H1 (cell line): Measurements from ENCODE around the gene BCL2L11. TPM values are rescaled to one million over a fixed set of nuclear protein-coding genes. Genes with fewer than 3 reads are reported as not detected.
A peak's percentile ranks its signal among the peaks of the same experiment; 100 is the strongest.

Source experiments
- CTCF ChIA-PET: fragments of 300-600 bp; sonication (Branson Sonifier 250); formaldehyde crosslinking; loops from one replicate; lab custom pipeline; 2021; ENCODE audit not compliant: partially characterized antibody; lab: Charles Lee
- POLR2A ChIA-PET: fragments of 300-600 bp; sonication (Branson Sonifier 250); formaldehyde crosslinking; loops from one replicate; lab custom pipeline; 2021; ENCODE audit warnings: inconsistent platforms; ENCODE audit not compliant: partially characterized antibody; lab: Charles Lee
- DNase-seq, 2 experiments: peaks; one replicate each; pipeline versions ENCODE4 v3.0.0 to v3.0.0-alpha.2; 2010 to 2022; ENCODE audit warnings: low spot score in 2 of 2, low read depth in 1 of 2, mixed read lengths in 1 of 2
- FAIRE-seq: peaks from 2 replicates; lab custom pipeline; 2011; peaks lifted over from hg19 to GRCh38; lab: Jason Lieb, UNC
- H2AFZ ChIP-seq: 2 replicates; pipeline ENCODE4 v1.8.1; 2012; ENCODE audit warnings: low read length, inconsistent platforms
- H2AK5ac ChIP-seq: 2 replicates; pipeline ENCODE4 v1.6.1; 2013; ENCODE audit warnings: low read depth, low read length
- H2BK120ac ChIP-seq: replicated peaks from 2 replicates; pipeline ENCODE3; 2013; ENCODE audit warnings: low read depth, low read length, inconsistent platforms
- H2BK12ac ChIP-seq: 2 replicates; pipeline ENCODE4 v1.6.1; 2013; ENCODE audit warnings: low read depth, low read length
- H2BK15ac ChIP-seq: 2 replicates; pipeline ENCODE4 v1.6.1; 2013; ENCODE audit warnings: low read length
- H2BK20ac ChIP-seq: 2 replicates; pipeline ENCODE4 v1.6.1; 2013; ENCODE audit warnings: low read length
- H2BK5ac ChIP-seq: 2 replicates; pipeline ENCODE4 v1.6.1; 2013; ENCODE audit warnings: low read depth, low read length
- H3K14ac ChIP-seq: 2 replicates; pipeline ENCODE4 v1.6.1; 2013; ENCODE audit warnings: inconsistent platforms; ENCODE audit not compliant: insufficient read length
- H3K18ac ChIP-seq: 2 replicates; pipeline ENCODE4 v1.6.1; 2013; ENCODE audit warnings: low read length; ENCODE audit errors: extremely low read depth
- H3K23ac ChIP-seq: 2 replicates; pipeline ENCODE4 v1.6.1; 2013; ENCODE audit warnings: inconsistent platforms; ENCODE audit not compliant: insufficient read length
- H3K23me2 ChIP-seq: 2 replicates; pipeline ENCODE4 v1.6.1; 2013; ENCODE audit warnings: low read depth, low read length
- H3K27ac ChIP-seq: 2 replicates; pipeline ENCODE4 v1.6.1; 2011; ENCODE audit warnings: low read depth, low read length, inconsistent platforms
- H3K27me3 ChIP-seq, 4 experiments: replicated peaks in 1 of 4; 1 replicate in 1 of 4; 2 replicates in 3 of 4; pipeline versions ENCODE4 v1.6.1 to v1.8.1; 2011 to 2013; ENCODE audit warnings: low read length in 3 of 4, mild to moderate bottlenecking in 3 of 4, inconsistent platforms in 2 of 4, mixed read lengths in 2 of 4, moderate library complexity in 1 of 4; ENCODE audit not compliant: control insufficient read depth in 3 of 4, insufficient read depth in 3 of 4; ENCODE audit errors: extremely low read depth in 1 of 4
- H3K36me3 ChIP-seq, 4 experiments: 2 replicates each; pipeline versions ENCODE4 v1.6.1 to v1.8.1; 2011 to 2013; ENCODE audit warnings: mild to moderate bottlenecking in 4 of 4, low read length in 3 of 4, moderate library complexity in 2 of 4, control low read depth in 1 of 4, inconsistent platforms in 1 of 4; ENCODE audit not compliant: insufficient read depth in 4 of 4, control insufficient read depth in 2 of 4
- H3K4ac ChIP-seq: replicated peaks from 2 replicates; pipeline ENCODE3; 2013; ENCODE audit warnings: low read length, low read depth, mixed read lengths, inconsistent platforms; ENCODE audit not compliant: insufficient read length
- H3K4me1 ChIP-seq, 4 experiments: replicated peaks in 1 of 4; 1 replicate in 1 of 4; 2 replicates in 3 of 4; pipeline versions ENCODE4 v1.6.1 to v1.8.1; 2011 to 2013; ENCODE audit warnings: low read length in 3 of 4, inconsistent platforms in 2 of 4, mixed read lengths in 1 of 4; ENCODE audit not compliant: insufficient read depth in 4 of 4, control insufficient read depth in 3 of 4
- H3K4me2 ChIP-seq, 2 experiments: 2 replicates each; pipeline versions ENCODE4 v1.6.1 to v1.8.1; 2011 to 2013; ENCODE audit warnings: low read depth in 2 of 2, low read length in 2 of 2, control low read depth in 1 of 2, inconsistent platforms in 1 of 2, mild to moderate bottlenecking in 1 of 2; ENCODE audit not compliant: insufficient read depth in 1 of 2
- H3K4me3 ChIP-seq, 4 experiments: fragments of 200-600, 300-600 bp in 1 of 4; sonication (generic), shearing (Covaris generic), sonication (Bioruptor Twin) in 1 of 4; 2 replicates each; pipeline versions ENCODE4 v1.5.1 to v1.8.1; 2011 to 2016; ENCODE audit warnings: low read length in 4 of 4, low read depth in 3 of 4, control low read depth in 2 of 4, inconsistent platforms in 2 of 4, mild to moderate bottlenecking in 2 of 4, mixed read lengths in 1 of 4, moderate library complexity in 1 of 4; ENCODE audit not compliant: insufficient read depth in 2 of 4; ENCODE audit errors: extremely low read depth in 1 of 4
- H3K56ac ChIP-seq: replicated peaks from 2 replicates; pipeline ENCODE3; 2013; ENCODE audit warnings: low read depth, mild to moderate bottlenecking, mixed read lengths, low read length, inconsistent platforms; ENCODE audit not compliant: insufficient read length
- H3K79me1 ChIP-seq: 2 replicates; pipeline ENCODE4 v1.6.1; 2013; ENCODE audit warnings: low read depth, low read length, control low read depth
- H3K79me2 ChIP-seq, 2 experiments: 2 replicates each; pipeline versions ENCODE4 v1.6.1 to v1.8.1; 2012 to 2013; ENCODE audit warnings: low read length in 2 of 2, mild to moderate bottlenecking in 2 of 2, inconsistent platforms in 1 of 2; ENCODE audit not compliant: insufficient read depth in 2 of 2, control insufficient read depth in 1 of 2
- H3K9ac ChIP-seq, 4 experiments: replicated peaks in 1 of 4; 1 replicate in 1 of 4; 2 replicates in 3 of 4; pipeline versions ENCODE4 v1.6.1 to v1.8.1; 2011 to 2013; ENCODE audit warnings: low read depth in 3 of 4, low read length in 3 of 4, control low read depth in 2 of 4, mild to moderate bottlenecking in 2 of 4, moderate library complexity in 2 of 4, inconsistent platforms in 1 of 4; ENCODE audit errors: extremely low read depth in 1 of 4
- H3K9me3 ChIP-seq, 2 experiments: 2 replicates each; pipeline versions ENCODE4 v1.6.1 to v1.8.1; 2012 to 2013; ENCODE audit warnings: mild to moderate bottlenecking in 2 of 2, moderate library complexity in 2 of 2, control low read depth in 1 of 2, inconsistent platforms in 1 of 2, low read depth in 1 of 2, low read length in 1 of 2, mixed read lengths in 1 of 2; ENCODE audit not compliant: insufficient read depth in 2 of 2
- H4K20me1 ChIP-seq, 2 experiments: replicated peaks in 1 of 2; 2 replicates each; pipeline versions ENCODE3 to v1.8.1; 2011 to 2013; ENCODE audit warnings: inconsistent platforms in 2 of 2, low read length in 2 of 2, mild to moderate bottlenecking in 1 of 2; ENCODE audit not compliant: insufficient read depth in 2 of 2, control insufficient read depth in 1 of 2
- H4K5ac ChIP-seq: 2 replicates; pipeline ENCODE4 v1.6.1; 2013; ENCODE audit warnings: low read length, low read depth, mixed read lengths, inconsistent platforms; ENCODE audit not compliant: insufficient read length
- H4K8ac ChIP-seq: 2 replicates; pipeline ENCODE4 v1.8.0; 2013; ENCODE audit warnings: mild to moderate bottlenecking, moderate library complexity, low read length, inconsistent platforms; ENCODE audit not compliant: insufficient read depth; ENCODE audit errors: extremely low read depth
- H4K91ac ChIP-seq: replicated peaks from 2 replicates; pipeline ENCODE3; 2013; ENCODE audit warnings: low read length, mixed read lengths, inconsistent platforms; ENCODE audit not compliant: insufficient read length
- ASH2L ChIP-seq: fragments of 200-600, 300-600 bp; sonication (generic); IDR thresholded peaks from one replicate; pipeline ENCODE4 v1.7.1; 2017; ENCODE audit warnings: low read length
- CTBP2 ChIP-seq: IDR thresholded peaks from 2 replicates; pipeline ENCODE4 v1.7.0; 2011; ENCODE audit warnings: borderline replicate concordance, mild to moderate bottlenecking, moderate library complexity, mixed read lengths, low read length; ENCODE audit not compliant: insufficient read depth, insufficient read length
- JUND ChIP-seq: IDR thresholded peaks from 2 replicates; pipeline ENCODE4 v1.6.1; 2011; ENCODE audit warnings: mild to moderate bottlenecking, improper control_type of control experiment, low read length
- NANOG ChIP-seq: IDR thresholded peaks from 2 replicates; pipeline ENCODE4 v1.6.1; 2011; ENCODE audit warnings: low read length, low read depth, mild to moderate bottlenecking, inconsistent platforms; ENCODE audit not compliant: insufficient read depth, poor library complexity, severe bottlenecking
- PHF8 ChIP-seq: fragments of 200-600 bp; sonication (generic); conservative IDR thresholded peaks from 2 replicates; pipeline ENCODE4 v1.7.1; 2012; ENCODE audit warnings: low read depth, mild to moderate bottlenecking, inconsistent platforms, low read length, moderate library complexity
- RBBP5 ChIP-seq: IDR thresholded peaks from 2 replicates; pipeline ENCODE4 v1.7.1; 2012; ENCODE audit warnings: low read depth, mild to moderate bottlenecking, inconsistent platforms, low read length, moderate library complexity, borderline replicate concordance
- SUZ12 ChIP-seq: fragments of 200-600 bp; sonication (generic); IDR thresholded peaks from 2 replicates; pipeline ENCODE4 v1.6.1; 2012; ENCODE audit warnings: mild to moderate bottlenecking, inconsistent platforms, low read length, moderate library complexity, mixed read lengths
- WGBS, 2 experiments: shearing (Covaris generic) in 1 of 2; methylation state at CpG; one replicate each; pipeline versions ENCODE4 v1.1.6 to v1.1.7; 2013 to 2015; ENCODE audit warnings: low lambda C conversion rate in 2 of 2, mixed read lengths in 2 of 2, inconsistent platforms in 1 of 2, low coverage in 1 of 2, missing lambda C conversion rate in 1 of 2; ENCODE audit not compliant: insufficient replicate concordance in 2 of 2, insufficient coverage in 1 of 2, insufficient read length in 1 of 2; ENCODE audit errors: extremely low coverage in 1 of 2, missing lambda C conversion rate in 1 of 2; 5-methylcytosine and 5-hydroxymethylcytosine counted together
- polyA plus RNA-seq, 7 experiments: library from polyadenylated mRNA; depleted of rRNA in 3 of 7; stranded (reverse) in 5 of 7; unstranded in 2 of 7; fragments of >200 nt in 5 of 7; fragments of 200-250 nt in 2 of 7; gene quantifications; 1 replicate in 5 of 7; 2 replicates in 1 of 7; 4 replicates in 1 of 7; pipeline versions ENCODE4 v1.2.1 to v1.2.3, GENCODE V29; 2011 to 2013; ENCODE audit warnings: missing spikeins in 2 of 7, mixed read lengths in 2 of 7
- total RNA-seq: library from RNA; stranded (reverse); fragmentation: NEBNext Ultra II Directional; extraction: Animal tissue kit (Norgen Biotek cat#: 25700); gene quantifications from 2 replicates; pipeline ENCODE4 v1.2.1, GENCODE V29; 2021
- TF ChIP-seq, protein P1 (sequence below): IDR thresholded peaks from 2 replicates; pipeline ENCODE4 v1.6.1; 2012; ENCODE audit warnings: inconsistent platforms
- TF ChIP-seq, protein P2 (sequence below): IDR thresholded peaks from 2 replicates; pipeline ENCODE4 v1.6.1; 2012; ENCODE audit warnings: inconsistent platforms

BCL2L11 gene
- total and polyA plus RNA-seq, 2 of the 8 experiments (the other 6 are each of a cell fraction or from before 2014, with no cell fraction given) = 7.5 to 22.9 TPM

DNA sequence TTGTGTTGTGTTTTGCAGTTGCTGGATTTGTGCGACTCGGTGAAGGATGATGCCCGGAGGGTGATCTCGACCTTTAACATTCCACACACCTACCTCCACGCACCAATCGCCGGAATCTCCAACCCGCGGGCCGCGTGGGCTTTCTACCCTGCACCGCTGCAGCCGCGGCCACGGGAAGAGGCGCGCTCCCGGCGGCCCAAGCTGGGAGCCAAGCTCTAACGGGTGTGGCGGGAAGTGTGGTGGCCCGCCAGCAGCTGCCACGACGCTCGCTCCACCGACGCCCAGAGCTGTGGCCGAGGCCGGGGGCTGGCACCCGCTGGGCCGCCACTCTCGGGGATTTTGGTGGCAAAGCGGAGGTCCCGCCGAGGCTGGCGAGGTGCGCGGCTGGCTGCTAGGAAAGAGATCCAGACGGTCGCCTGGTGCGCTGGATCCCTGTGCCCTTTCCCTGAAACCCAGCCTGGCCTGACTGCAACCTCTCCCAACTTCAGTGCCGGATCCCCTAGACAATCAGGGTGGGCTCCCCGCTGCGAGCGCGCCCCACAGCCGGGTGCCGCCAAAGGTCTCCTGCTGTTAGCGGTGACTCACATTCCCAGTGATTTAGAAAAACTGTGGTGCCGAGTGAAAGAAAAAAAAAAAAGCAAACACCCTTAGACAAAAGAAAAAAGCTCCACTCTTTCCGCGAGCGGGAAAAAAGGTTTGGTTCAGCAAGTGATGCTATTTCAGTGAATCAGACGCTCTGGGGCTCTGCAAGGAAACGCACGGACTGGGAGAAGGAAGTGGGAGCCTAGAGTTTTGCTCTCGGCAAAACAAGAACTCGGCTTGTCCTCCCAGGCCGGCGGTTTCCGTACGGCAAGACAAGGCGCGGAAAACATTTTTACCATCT is 2.9 kb upstream of the BCL2L11 start:
- Histone ChIP-seq H4K8ac (peak overlapping the region; percentile 59), H4K20me1 (peaks cover 5 to 6% of the 10 kb centered on the region in 2 experiments), H3K23me2 (peaks cover 42% of the 10 kb centered on the region), H3K18ac (peak overlapping the region; percentile 56), H2BK12ac (peak overlapping the region; percentile 90; the same call in 1 of the 2 replicates), H3K9me3 (no peaks in the 10 kb centered on the region), H3K27me3 (peaks cover 17 to 44% (median 37%) of the 10 kb centered on the region in 4 experiments; a peak in 6 of 7 replicates), H3K4me3 (peak overlapping the region; percentile 39 to 93 (median 52); a peak in 7 of 8 replicates), H3K4me1 (peaks cover 0 to 24% (median 13%) of the 10 kb centered on the region in 4 experiments; a peak in 5 of 7 replicates), H3K14ac (no peak overlapping the region), H3K4ac (peak overlapping the region; percentile 4), H4K91ac (no peak overlapping the region), H3K56ac (no peak overlapping the region), H2BK5ac (no peak overlapping the region), H3K9ac (no peak overlapping the region; a peak in 1 of 7 replicates), H3K4me2 (peak overlapping the region; percentile 85 to 95), H3K36me3 (no peaks in the 10 kb centered on the region), H2BK20ac (no peak overlapping the region), H2BK15ac (peak overlapping the region; percentile 61; the same call in 1 of the 2 replicates), H4K5ac (no peak overlapping the region), H2AK5ac (no peak overlapping the region), H2BK120ac (no peak overlapping the region), H2AFZ (no peak overlapping the region), H3K79me1 (no peaks in the 10 kb centered on the region), H3K23ac (no peak overlapping the region), H3K27ac (no peak overlapping the region), H3K79me2 (peaks cover 0 to 10% of the 10 kb centered on the region in 2 experiments; a peak in 1 of 4 replicates)
- ChIA-PET CTCF (interaction anchor here (0.6 to 1.9 kb wide), 16 partner anchors 12 to 978 kb away, joined by 3 to 7 read pairs (median 4); no protein-coding TSS in a partner anchor), POLR2A (interaction anchor here (0.9 kb wide), 1 partner anchor 9 kb away, joined by 3 read pairs; no protein-coding TSS in a partner anchor)
- WGBS, 2 experiments = 6% methylated on average over 64 of the region's 64 CpGs; no CpG with 5 or more reads in 1 of the 2 experiments
- DNase-seq (peak in 1 of 2 experiments; percentile 59), FAIRE-seq (no peak)
- TF ChIP-seq NANOG = no peak
- peak; percentile 52; the same call in 1 of the 2 replicates for TF ChIP-seq JUND
- TF ChIP-seq CTBP2 = peak; percentile 62
- TF ChIP-seq, protein P1, sequence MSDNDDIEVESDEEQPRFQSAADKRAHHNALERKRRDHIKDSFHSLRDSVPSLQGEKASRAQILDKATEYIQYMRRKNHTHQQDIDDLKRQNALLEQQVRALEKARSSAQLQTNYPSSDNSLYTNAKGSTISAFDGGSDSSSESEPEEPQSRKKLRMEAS = peak; percentile 70
- TF ChIP-seq, protein P2, sequence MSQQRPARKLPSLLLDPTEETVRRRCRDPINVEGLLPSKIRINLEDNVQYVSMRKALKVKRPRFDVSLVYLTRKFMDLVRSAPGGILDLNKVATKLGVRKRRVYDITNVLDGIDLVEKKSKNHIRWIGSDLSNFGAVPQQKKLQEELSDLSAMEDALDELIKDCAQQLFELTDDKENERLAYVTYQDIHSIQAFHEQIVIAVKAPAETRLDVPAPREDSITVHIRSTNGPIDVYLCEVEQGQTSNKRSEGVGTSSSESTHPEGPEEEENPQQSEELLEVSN = peak; percentile 88
- peak; percentile 21 for TF ChIP-seq ASH2L
- 0 out of 2 replicates have a peak, but pooled peaks have one; percentile 29 for TF ChIP-seq PHF8
- peak; percentile 12 for TF ChIP-seq SUZ12
- TF ChIP-seq RBBP5 = 0 out of 2 replicates have a peak, but pooled peaks have one; percentile 28
